ENCODE measurements around the gene LRBA.

The LRBA gene

DNA sequence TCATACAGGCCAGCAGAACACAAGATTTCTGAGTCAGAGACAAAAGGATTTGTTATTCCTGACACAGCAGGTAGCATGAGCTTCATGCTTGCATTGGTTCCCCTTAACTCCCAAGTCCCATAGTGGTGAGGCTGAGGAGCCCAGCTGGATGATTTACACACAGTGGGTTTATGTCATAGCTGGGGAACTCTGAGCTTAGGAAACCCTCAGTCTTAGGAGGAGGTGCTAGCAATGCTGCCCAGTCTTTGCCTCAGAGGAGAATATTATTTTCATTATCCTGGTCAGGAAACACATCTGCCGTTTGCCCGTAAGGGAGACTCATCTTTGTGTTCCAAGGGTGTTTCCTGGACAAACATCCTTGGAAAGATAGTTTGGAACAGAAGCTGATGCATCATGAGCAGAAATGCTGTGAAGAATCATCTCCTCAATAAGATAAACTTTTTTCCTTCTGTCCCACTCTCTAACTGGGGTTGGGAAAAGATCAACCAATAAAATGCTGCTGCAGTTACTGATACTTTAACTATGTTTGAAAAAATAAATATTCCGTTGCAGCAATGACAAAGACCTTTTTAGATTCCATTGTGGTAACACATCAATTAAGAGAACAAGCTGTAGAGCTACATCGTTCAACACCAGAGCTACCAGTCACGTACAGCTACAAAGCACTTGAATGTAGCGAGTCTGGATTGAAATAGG, 790.0 kb downstream of the LRBA start:
- no peak for DNase-seq

DNA sequence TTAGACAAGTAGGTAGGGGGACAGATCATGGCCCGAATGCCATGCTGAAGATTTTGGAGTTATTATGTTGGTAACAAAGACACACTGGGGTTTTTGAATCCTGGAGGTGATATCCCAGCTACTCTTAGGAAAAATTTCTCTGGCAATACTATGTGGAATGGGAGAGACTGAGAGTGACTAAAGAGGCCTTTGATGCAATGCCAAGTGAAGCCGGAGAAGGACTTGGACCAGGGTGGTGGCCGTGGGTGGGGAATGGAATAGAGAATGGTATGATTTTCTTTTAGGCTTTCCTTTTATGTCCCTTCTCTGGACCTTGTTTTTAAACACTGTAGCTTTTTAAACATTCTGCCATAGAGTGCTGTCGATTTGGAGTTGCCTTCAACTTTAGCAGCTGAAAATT, 795.2 kb downstream of the LRBA start:
- DNase-seq = no peak

DNA sequence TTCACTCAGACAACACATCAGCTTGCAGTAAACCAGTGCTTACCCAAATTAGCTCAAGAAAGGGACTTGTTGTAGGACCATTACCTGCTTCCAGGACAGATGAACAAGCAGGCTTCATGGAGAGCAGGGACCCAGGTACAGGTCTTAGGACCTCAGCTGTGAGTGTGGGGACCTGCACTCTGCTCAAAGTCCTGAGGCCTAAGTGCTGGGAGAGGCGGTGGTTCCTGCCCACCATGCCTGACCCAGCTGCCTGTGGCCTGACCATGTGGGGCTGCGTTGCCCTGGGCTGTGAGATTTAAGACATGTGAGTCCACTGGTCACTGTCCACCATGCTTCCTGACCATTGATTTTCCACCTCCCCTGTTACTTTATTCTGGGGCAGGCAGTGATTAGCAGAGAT, 796.6 kb downstream of the LRBA start:
- DNase-seq = no peak

DNA sequence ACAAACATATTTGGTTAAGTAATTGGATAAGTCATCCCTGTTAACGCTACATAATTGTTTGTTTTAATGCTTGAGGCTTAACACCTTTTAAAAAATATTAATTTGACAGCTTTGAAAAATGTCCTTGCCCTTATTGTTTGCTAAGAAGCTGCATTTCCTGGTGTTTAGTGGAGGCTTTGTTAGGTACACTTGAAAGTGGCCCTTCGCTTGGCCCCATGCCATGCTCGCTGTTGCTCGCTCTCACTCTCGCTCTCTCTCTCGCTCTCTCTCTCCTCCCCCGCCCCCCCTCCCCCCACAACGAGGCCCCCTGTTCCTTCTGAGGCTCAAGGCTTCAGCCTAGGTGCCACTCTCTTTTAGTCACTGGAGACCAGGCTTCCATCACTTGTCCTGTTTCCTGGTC, 797.3 kb downstream of the LRBA start:
- DNase-seq = no peak

DNA sequence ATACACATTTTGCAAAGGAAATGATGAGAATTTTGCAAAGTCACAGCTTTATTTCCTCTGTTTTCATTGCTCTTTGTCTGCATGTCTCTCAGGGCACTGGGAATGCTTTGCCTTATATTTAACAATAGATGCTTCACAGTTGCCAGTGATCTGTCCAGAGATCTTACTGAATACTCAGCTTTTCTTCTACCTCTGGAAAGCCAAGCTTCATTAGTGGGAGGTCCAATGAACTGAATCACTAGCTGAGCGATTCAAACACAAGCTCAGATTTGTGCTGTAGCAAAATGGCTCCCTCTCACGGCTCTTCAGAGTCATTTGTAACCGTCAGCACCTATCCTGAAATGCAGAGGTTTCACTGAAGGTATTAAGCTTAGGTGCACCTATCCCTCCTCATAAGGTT, 797.9 kb downstream of the LRBA start:
- DNase-seq = no peak

DNA sequence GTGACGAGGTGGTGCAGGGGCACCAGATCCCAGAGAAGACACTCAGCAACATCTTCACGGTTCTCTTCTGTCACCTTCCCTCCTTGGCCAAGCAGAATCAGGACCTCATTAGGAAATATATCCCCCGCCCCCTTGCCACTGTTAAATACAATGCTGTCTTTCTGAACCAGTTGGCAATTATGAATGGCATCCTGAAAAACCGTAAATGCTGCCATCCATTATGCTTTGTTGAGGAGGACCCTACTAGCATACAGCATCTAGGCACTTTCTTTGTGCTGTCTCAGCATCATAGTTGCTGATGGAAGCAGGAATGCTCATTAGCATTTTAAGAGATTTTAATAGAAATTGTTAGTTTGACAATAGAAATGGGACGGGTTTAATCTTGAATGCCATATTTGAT, 798.4 kb downstream of the LRBA start:
- no peak for DNase-seq

DNA sequence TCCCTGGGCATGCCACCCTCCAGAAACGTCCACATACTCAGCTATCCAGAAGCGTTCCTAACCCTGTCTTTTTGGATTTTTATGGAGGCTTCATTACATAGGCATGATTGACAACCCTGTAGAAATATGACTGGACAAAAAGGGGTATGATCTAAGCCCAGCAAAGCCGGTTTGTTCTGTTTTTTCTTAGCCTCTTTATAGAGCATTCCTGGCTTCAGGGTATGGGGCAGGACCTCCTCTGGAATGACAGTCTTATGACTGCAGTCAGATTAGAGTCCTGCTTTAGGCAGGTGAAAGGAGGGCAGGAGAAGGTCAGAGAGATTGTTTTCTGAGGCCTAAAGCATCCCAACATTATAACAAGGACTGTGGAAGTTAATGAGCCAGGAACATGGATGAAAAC, 799.5 kb downstream of the LRBA start:
- no peak for DNase-seq
